NK-92 (cell line): Measurements from ENCODE around the gene USH2A.
"Not testable (repeated sequence)": the region's sequence is repeated elsewhere in the genome, so short reads cannot be mapped to it uniquely, and the experiment has no call there.

Source experiments
- DNase-seq: peaks from one replicate; lab custom pipeline; 2025; ENCODE audit not compliant: unreplicated experiment; lab: John Stamatoyannopoulos, UW

USH2A gene

GRCh38 chr1:216209125-216209524 is 214.1 kb downstream of the USH2A start:
- no peak for DNase-seq

DNA sequence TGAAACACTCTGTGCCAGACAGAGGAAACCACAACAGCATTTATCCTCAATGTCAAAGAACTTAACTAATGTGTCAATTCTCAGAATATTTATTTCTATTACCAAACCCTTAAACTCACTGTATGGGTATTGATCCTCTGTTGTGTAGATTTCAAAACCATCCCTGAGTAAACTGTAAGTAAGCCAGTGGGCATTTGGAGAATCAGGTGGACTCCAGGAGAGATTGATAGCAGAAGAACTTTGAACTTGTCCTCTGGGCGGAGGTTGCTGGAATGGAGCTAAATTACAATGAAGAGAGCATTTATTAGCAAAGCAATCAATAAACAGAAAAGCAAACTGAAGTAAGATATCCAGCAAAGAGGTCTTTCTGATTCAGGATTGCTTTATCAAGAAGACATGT is 216.1 kb downstream of the USH2A start:
- DNase-seq: no peak

- DNase-seq: no peak
These were observed 218.1 kb downstream of the USH2A start for GRCh38 chr1:216205176-216205575.

DNA sequence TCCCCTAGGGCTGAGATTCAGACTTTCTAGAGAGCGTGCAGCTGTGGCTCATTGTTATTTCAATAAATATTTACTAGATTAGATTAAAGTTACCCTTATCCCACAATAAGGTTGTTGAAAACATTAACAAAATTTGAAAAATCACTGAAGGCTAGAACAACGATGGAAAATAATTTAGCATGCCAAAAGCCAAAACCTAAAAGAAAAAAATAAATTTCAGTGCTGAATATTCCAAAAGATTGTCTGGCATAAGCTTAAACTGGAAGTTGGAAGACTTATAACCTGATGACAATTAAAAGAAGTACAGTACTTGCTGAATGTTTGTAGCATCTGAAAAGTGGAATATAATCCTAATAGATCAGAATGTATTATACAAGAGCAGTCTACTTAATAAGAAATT is 221.3 kb downstream of the USH2A start:
- DNase-seq: no peak

DNA sequence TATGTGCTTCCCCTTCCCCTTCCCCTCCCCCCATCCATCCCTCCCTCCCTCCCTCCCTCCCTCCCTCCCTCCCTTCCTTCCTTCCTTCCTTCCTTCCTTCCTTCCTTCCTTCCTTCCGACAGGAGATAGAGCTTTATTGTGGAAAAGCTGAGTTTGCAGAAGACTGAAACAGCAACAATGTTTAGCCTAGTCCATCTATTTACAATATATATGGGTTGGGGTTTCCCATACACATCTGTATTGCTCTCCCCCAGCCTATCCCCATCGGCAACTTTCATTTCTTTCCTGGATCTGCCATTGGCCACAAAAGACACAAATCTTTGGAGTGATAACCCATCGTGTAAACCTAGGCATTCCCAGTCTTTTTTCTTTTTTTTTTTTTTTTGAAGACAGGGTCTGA is 222.3 kb downstream of the USH2A start:
- no peak for DNase-seq

GRCh38 chr1:216194721-216195120 is 228.5 kb downstream of the USH2A start:
- DNase-seq: no peak

DNA sequence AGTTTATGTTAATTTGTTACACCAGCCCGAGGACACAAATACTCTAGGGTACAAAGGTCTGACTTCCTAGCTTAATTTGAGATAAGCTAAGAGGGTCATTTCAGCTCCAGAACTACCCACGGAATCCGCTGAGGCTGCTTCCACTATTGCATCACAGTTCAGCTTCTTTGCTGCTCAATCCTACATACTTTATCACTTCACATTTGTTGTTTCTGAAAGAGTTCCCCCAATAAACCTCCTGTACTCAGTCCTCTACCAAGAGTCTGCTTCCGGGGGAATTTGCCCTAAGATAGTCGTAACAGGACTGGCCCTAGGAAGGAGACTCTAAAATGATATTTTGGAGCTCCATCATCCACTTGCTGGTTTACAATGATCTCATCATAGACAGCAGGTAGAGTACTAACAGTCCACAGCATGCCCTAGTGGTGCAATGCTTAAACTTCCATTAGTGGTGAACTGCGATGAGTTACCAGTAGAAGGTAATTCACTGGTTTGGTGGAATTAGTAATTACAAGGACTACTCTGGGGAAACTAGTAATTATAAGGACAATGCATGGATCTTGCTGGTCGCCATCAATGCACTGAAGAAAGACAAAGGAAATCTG is 229.3 kb downstream of the USH2A start:
- no peak for DNase-seq

DNA sequence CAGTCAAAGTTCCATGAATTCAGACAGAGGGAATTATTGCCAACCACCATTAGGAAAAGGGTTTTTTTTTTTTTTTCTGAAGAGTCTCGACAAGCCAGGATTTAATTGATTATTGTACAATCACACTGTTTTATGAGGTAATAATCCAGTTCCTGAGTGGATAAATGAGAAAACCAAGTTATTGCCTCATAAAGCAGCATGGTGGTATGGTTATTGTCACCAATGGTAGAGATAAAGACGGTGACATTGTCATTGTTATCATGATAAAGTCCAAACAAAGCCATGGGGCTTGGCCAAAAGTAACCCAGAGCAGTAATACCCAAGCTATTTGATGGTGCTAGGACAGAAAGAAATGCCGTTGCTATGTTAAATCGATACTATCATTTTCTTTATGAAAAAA is 232.8 kb downstream of the USH2A start:
- DNase-seq: no peak

DNA sequence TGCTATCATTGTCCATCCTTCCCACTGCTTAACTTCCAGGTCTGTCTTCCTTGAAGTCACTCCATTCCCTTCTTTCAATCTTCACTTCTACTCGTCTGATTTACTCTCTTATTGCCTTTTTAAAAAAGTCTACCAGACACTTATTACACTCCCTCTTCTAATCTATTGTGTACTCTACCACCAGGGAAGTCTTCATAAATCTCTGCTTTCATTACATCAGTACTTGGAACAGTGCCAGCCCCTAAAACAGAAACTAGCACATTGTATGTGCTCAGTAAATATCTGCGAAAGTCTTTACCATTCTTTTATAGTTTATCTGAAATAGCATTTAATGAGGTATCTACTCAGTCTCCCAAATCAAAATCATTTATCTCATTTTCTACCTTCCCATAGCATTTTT is 236.4 kb downstream of the USH2A start:
- DNase-seq: no peak

DNA sequence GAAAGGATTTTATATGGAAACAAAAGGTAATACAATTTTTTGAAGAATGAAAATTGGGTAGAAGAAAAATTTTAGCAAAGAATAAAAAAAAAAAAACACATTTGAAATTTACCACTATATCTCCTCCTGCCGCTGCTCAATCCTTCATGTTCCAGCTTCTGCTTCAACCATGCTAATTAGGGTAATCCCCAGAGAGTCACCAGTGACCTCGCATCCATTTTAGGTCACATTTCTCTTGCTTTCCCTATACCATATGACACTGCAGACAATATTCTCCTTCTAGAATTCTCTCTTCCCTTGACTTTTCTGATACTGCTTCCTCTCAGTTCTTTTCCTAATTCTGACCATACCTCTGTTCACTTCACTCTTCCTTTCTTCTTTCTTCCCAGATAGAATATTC is 237.1 kb downstream of the USH2A start:
- no peak for DNase-seq

GRCh38 chr1:216184126-216184680 is 239.0 kb downstream of the USH2A start:
- DNase-seq: no peak

DNA sequence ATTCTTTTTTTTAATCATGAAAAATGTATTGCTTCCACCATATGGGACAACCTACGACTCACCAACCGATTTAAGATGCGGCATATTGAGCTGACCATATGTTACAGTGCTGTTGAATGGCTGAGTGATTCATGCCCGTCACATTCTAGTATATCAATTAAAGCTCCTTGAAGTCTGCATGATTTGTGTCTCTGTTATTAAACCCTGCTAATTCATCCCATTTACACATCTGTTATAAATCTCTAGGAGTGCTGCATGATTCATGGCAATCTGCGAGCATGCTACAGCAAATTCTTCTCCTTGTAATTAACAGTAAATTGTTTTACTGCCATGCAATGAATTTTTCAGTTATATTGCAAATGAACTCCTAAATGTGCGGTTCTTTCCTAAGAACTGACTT is 239.8 kb downstream of the USH2A start:
- no peak for DNase-seq

DNA sequence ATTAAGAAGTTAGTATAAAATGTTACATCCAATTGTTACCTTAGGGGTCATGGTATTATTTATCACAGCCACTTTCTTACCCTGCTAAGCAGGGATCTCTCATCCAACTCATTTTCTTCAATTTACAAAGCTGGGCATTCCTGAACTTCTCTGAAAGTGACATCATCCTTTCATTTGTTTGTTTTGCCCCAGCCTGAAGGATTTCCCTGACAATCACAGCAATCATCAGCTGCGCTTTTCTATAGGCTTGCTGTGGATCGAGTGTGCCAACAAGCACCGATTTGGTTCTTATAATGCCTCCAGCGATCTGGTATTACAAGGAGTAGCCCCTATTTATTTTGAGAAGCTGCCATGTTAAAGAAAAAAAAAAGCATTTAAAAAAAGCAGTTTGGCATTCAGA is 240.2 kb downstream of the USH2A start:
- no peak for DNase-seq

GRCh38 chr1:216181590-216181989 is 241.7 kb downstream of the USH2A start:
- no peak for DNase-seq

DNA sequence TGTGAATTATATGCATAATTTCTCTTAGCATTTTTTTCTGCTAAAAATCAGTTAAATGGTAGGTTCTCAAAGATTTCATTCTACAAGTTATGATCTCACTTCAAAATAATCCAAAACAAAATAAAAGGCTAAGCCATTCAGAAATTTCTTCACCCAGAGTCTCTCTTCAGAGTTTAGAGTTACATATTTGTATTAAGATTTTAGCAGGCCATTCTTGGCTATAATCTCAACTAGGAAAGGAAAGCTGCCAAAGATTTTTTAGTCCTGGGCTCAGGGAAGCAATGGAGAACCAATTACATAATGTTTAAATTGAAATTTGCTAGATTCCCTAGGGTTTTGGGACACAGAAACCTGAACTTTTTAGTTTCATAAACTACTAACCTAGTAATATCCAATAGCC is 245.0 kb downstream of the USH2A start:
- DNase-seq: no peak

DNA sequence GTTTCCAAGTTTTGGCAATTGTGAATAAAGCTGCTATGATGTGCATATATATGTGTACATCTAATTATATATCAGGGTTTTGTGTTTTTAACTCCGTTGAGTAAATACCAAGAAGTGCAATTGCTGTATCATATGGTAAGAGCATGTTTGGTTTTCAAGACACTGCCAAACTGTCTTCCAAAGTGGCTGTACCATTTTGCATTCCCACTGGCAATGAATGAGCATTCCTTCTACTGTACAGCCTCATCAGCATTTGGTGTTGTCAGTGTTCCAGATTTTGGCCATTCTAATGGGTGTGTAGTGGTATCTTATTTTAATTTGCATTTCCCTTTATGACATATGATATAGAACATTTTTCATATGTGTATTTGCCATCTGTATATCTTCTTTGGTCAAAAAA is 246.3 kb downstream of the USH2A start:
- DNase-seq: no peak

- no peak for DNase-seq
These were observed 247.5 kb downstream of the USH2A start for GRCh38 chr1:216175714-216176113.

GRCh38 chr1:216173376-216173995 is 249.8 kb downstream of the USH2A start:
- DNase-seq: no peak

DNA sequence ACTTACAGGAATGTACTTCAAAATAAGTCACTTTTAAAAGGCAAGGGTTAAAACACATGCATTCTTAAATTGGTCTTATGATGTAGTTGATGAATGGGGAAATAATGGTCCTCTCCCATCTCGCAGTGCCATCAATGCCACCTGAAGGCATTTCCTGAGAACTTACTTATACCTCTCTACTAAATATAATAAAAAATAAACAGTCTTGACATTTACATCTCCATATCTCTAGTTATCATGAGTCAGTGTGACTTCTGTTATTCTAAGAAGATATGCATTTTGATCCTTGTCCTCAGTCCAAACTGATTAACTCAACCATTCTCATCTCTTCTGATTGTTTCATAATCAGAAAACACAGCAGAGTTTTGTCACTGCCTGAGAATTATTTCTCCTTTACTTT is 253.9 kb downstream of the USH2A start:
- no peak for DNase-seq

DNA sequence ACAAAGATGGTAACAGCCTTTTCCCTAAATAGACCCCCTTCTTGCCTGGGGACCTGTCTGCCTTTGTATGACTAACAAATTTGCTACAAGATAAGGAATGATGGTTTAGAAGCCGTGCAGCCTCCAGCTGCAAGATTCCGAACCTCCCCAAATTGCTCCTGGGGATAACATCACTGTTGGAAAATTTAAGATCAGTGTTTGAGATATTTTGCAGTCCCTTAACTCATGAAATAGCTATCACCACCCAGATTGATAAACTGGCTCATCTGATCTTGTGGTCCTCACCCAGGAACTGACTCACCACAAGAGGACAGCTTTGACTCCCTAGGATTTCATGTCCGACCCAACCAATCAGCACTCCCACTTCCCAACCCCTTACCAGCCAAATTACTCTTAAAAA is 254.7 kb downstream of the USH2A start:
- DNase-seq: no peak

- DNase-seq: no peak
These were observed 269.2 kb downstream of the USH2A start for GRCh38 chr1:216154063-216154462.

DNA sequence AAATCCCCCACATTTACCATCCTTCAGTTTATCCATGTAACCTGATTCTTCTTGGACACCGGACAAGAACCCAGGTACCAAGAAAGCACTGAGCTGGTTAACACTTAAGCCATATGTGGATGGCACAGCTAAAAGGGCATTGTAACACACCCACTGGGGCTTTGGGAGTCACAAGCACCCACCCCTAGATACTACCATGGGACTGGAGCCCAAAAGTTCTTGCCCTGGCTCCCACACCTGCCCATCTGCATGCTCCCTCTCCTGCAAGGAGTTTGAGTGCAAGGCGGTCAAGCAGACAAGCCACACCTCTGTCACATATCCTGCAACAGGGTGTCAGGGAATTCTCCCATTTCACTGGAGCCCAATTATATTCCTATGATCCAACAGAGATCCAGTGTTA is 270.1 kb downstream of the USH2A start:
- DNase-seq: no peak

GRCh38 chr1:216145451-216146018 is 277.7 kb downstream of the USH2A start:
- not testable (repeated sequence) for DNase-seq
